ENCODE measurements around the gene SLC39A8.

DNA sequence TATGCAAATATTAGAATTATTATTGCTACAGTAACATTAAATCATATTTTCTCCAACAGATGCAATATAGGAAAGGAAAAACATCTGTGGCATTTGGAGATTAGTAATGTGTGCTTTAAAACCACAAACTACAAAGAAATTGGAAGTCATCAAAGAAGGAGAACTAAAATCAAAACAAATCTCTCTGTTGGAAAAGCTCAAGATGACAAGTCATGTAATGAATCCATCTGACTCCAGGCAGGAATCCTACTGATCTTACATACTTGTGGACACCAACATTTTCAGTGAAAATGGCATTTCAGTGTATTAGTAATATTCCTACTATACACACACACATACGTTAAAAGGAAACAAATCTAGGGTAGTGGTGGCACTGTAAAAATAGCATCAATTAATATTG is 98.2 kb downstream of the SLC39A8 start:
- TF ChIP-seq KLF1 (tag; IDR thresholded peaks at IDR 0.05) (no peak), TARDBP (IDR thresholded peaks at IDR 0.05) (no peak), RFX5 (IDR thresholded peaks at IDR 0.05; ENCODE audit: low read depth, low read length) (no peak)
- TF ChIP-seq, protein P1, sequence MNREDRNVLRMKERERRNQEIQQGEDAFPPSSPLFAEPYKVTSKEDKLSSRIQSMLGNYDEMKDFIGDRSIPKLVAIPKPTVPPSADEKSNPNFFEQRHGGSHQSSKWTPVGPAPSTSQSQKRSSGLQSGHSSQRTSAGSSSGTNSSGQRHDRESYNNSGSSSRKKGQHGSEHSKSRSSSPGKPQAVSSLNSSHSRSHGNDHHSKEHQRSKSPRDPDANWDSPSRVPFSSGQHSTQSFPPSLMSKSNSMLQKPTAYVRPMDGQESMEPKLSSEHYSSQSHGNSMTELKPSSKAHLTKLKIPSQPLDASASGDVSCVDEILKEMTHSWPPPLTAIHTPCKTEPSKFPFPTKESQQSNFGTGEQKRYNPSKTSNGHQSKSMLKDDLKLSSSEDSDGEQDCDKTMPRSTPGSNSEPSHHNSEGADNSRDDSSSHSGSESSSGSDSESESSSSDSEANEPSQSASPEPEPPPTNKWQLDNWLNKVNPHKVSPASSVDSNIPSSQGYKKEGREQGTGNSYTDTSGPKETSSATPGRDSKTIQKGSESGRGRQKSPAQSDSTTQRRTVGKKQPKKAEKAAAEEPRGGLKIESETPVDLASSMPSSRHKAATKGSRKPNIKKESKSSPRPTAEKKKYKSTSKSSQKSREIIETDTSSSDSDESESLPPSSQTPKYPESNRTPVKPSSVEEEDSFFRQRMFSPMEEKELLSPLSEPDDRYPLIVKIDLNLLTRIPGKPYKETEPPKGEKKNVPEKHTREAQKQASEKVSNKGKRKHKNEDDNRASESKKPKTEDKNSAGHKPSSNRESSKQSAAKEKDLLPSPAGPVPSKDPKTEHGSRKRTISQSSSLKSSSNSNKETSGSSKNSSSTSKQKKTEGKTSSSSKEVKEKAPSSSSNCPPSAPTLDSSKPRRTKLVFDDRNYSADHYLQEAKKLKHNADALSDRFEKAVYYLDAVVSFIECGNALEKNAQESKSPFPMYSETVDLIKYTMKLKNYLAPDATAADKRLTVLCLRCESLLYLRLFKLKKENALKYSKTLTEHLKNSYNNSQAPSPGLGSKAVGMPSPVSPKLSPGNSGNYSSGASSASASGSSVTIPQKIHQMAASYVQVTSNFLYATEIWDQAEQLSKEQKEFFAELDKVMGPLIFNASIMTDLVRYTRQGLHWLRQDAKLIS (CRISPR knock-in tag; IDR thresholded peaks at IDR 0.05), result no peak
